ENCODE data around the gene RPGRIP1L. TPM values are rescaled to one million over a fixed set of nuclear protein-coding genes. Genes with fewer than 3 reads are reported as not detected.
A peak's percentile ranks its signal among the peaks of the same experiment; 100 is the strongest.

Gene RPGRIP1L
- total and polyA plus RNA-seq, 2 of the 13 experiments (the other 11 are each of a cell fraction or from before 2014, with no cell fraction given): 5.0 to 13.5 TPM

- 0 out of 2 replicates have a peak, but pooled peaks have one; percentile 50 for TF ChIP-seq HOMEZ (CRISPR knock-in tag; IDR thresholded peaks at IDR 0.05; ENCODE audit: low read depth)
- peak; percentile 84 for TF ChIP-seq SMAD3 (CRISPR knock-in tag; IDR thresholded peaks at IDR 0.05)
- TF ChIP-seq RNF219 (CRISPR knock-in tag; IDR thresholded peaks at IDR 0.05): no peak
- peak; percentile 47; the same call in 1 of the 2 replicates for TF ChIP-seq MIER2 (CRISPR knock-in tag; IDR thresholded peaks at IDR 0.05)
- TF ChIP-seq KAT7 (CRISPR knock-in tag; IDR thresholded peaks at IDR 0.05; ENCODE audit: borderline replicate concordance): no peak
- peak; percentile 72; the same call in 1 of the 2 replicates for TF ChIP-seq MIXL1 (CRISPR knock-in tag; IDR thresholded peaks at IDR 0.05)
- TF ChIP-seq GPN1 (CRISPR knock-in tag; IDR thresholded peaks at IDR 0.05; ENCODE audit: borderline replicate concordance): no peak
- peak; percentile 34; the same call in 1 of the 2 replicates for TF ChIP-seq SAP130 (CRISPR knock-in tag; IDR thresholded peaks at IDR 0.05; ENCODE audit: low read depth)
- no peak for TF ChIP-seq PRDM4 (CRISPR knock-in tag; IDR thresholded peaks at IDR 0.05; ENCODE audit: borderline replicate concordance)
- 0 out of 4 replicates have a peak, but pooled peaks of 1 of the 2 experiments have one; percentile 52 for TF ChIP-seq KLF16 (CRISPR knock-in tag; IDR thresholded peaks at IDR 0.05)
- TF ChIP-seq ZMYM4 (CRISPR knock-in tag; IDR thresholded peaks at IDR 0.05): peak; percentile 34; the same call in 1 of the 2 replicates
- no peak for TF ChIP-seq ZBTB38 (CRISPR knock-in tag; IDR thresholded peaks at IDR 0.05)
- TF ChIP-seq RXRB (CRISPR knock-in tag; IDR thresholded peaks at IDR 0.05; ENCODE audit: borderline replicate concordance): no peak; the same call in 1 of the 2 replicates
- TF ChIP-seq SMAD1 (CRISPR knock-in tag; IDR thresholded peaks at IDR 0.05; ENCODE audit: borderline replicate concordance, low read depth): no peak
- TF ChIP-seq KDM6A (CRISPR knock-in tag; IDR thresholded peaks at IDR 0.05; ENCODE audit: low read depth): no peak
- 0 out of 2 replicates have a peak, but pooled peaks have one; percentile 22 for TF ChIP-seq TBX2 (CRISPR knock-in tag; IDR thresholded peaks at IDR 0.05; ENCODE audit: borderline replicate concordance)
- peak; percentile 24; the same call in 1 of the 2 replicates for TF ChIP-seq HNF4A (CRISPR knock-in tag; IDR thresholded peaks at IDR 0.05)
- TF ChIP-seq ZSCAN22 (CRISPR knock-in tag; IDR thresholded peaks at IDR 0.05): no peak
- peak; percentile 49; the same call in 1 of the 2 replicates for TF ChIP-seq STAT6 (CRISPR knock-in tag; IDR thresholded peaks at IDR 0.05; ENCODE audit: borderline replicate concordance)
- TF ChIP-seq ZKSCAN5 (CRISPR knock-in tag; IDR thresholded peaks at IDR 0.05): 0 out of 2 replicates have a peak, but pooled peaks have one; percentile 53
- peak; percentile 79 for TF ChIP-seq MXD4 (CRISPR knock-in tag; IDR thresholded peaks at IDR 0.05)
These were observed 153.5 kb downstream of the RPGRIP1L start (continued) for GRCh38 chr16:53549970-53550690.
